Measurements from ENCODE around the gene ADAMTSL3.

GRCh38 chr15:83700082-83700481, 46.2 kb downstream of the ADAMTSL3 start:
- TF ChIP-seq, protein P1, sequence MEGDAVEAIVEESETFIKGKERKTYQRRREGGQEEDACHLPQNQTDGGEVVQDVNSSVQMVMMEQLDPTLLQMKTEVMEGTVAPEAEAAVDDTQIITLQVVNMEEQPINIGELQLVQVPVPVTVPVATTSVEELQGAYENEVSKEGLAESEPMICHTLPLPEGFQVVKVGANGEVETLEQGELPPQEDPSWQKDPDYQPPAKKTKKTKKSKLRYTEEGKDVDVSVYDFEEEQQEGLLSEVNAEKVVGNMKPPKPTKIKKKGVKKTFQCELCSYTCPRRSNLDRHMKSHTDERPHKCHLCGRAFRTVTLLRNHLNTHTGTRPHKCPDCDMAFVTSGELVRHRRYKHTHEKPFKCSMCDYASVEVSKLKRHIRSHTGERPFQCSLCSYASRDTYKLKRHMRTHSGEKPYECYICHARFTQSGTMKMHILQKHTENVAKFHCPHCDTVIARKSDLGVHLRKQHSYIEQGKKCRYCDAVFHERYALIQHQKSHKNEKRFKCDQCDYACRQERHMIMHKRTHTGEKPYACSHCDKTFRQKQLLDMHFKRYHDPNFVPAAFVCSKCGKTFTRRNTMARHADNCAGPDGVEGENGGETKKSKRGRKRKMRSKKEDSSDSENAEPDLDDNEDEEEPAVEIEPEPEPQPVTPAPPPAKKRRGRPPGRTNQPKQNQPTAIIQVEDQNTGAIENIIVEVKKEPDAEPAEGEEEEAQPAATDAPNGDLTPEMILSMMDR (IDR thresholded peaks at IDR 0.05): no peak
- TF ChIP-seq POLR2A (IDR thresholded peaks at IDR 0.05): no peak

Data from lower leg skin (tissue), 3 donors.